Measurements from ENCODE around the gene MAT2A.
A peak's percentile ranks its signal among the peaks of the same experiment; 100 is the strongest.
"Not testable (repeated sequence)": the region's sequence is repeated elsewhere in the genome, so short reads cannot be mapped to it uniquely, and the experiment has no call there.

MAT2A gene

GRCh38 chr2:85547859-85548607 is 9.1 kb downstream of the MAT2A start:
- DNase-seq (ENCODE audit: low read depth): no peak

- no peak for DNase-seq (ENCODE audit: low read depth)
Measured at GRCh38 chr2:85548608-85548900, 9.6 kb downstream of the MAT2A start.

- no peak for DNase-seq (ENCODE audit: low read depth)
Measured at GRCh38 chr2:85549095-85549494, 10.1 kb downstream of the MAT2A start.

GRCh38 chr2:85549826-85550225 is 10.9 kb downstream of the MAT2A start:
- peak; percentile 99 for DNase-seq (ENCODE audit: low read depth)

- no peak for DNase-seq (ENCODE audit: low read depth)
Measured at GRCh38 chr2:85550486-85550885, 11.5 kb downstream of the MAT2A start.

GRCh38 chr2:85551698-85552678 is 13.0 kb downstream of the MAT2A start:
- peak; percentile 69 for DNase-seq (ENCODE audit: low read depth)

- DNase-seq (ENCODE audit: low read depth): no peak
Measured at GRCh38 chr2:85553184-85553583, 14.2 kb downstream of the MAT2A start.

- no peak for DNase-seq (ENCODE audit: low read depth)
Measured at GRCh38 chr2:85554980-85555612, 16.1 kb downstream of the MAT2A start.

- no peak for DNase-seq (ENCODE audit: low read depth)
Measured at GRCh38 chr2:85557130-85557529, 18.2 kb downstream of the MAT2A start.

- no peak for DNase-seq (ENCODE audit: low read depth)
Measured at GRCh38 chr2:85558160-85558559, 19.2 kb downstream of the MAT2A start.

GRCh38 chr2:85560403-85560726 is 21.4 kb downstream of the MAT2A start:
- not testable (repeated sequence) for DNase-seq (ENCODE audit: low read depth)

- DNase-seq (ENCODE audit: low read depth): no peak
Measured at GRCh38 chr2:85560812-85561279, 21.9 kb downstream of the MAT2A start.

GRCh38 chr2:85561280-85562212 is 22.6 kb downstream of the MAT2A start, which contains the start of gene GGCX:
TSS of gene GGCX (minus strand) at chr2:85561493. CDS start at chr2:85561428, 65 bp downstream.
- no peak for DNase-seq (ENCODE audit: low read depth)

GRCh38 chr2:85564144-85564563 is 25.2 kb downstream of the MAT2A start:
- no peak for DNase-seq (ENCODE audit: low read depth)

- DNase-seq (ENCODE audit: low read depth): no peak
Measured at GRCh38 chr2:85566265-85566664, 27.3 kb downstream of the MAT2A start.

GRCh38 chr2:85575739-85576138 is 36.8 kb downstream of the MAT2A start:
- no peak for DNase-seq (ENCODE audit: low read depth)

GRCh38 chr2:85577063-85577385 is 38.1 kb downstream of the MAT2A start:
- DNase-seq (ENCODE audit: low read depth): no peak

GRCh38 chr2:85577386-85578242 is 38.6 kb downstream of the MAT2A start, which contains the start of gene VAMP8:
TSS of gene VAMP8 (plus strand) at chr2:85577586. CDS start at chr2:85577647, 61 bp downstream.
- DNase-seq (ENCODE audit: low read depth): no peak

GRCh38 chr2:85578243-85579180 is 39.5 kb downstream of the MAT2A start:
- no peak for DNase-seq (ENCODE audit: low read depth)
